ENCODE results near the gene NPAS3. TPM values are rescaled to one million over a fixed set of nuclear protein-coding genes. Genes with fewer than 3 reads are reported as not detected.

The NPAS3 gene
- total and polyA plus RNA-seq, 2 of the 13 experiments (the other 11 are each of a cell fraction or from before 2014, with no cell fraction given): not detected

DNA sequence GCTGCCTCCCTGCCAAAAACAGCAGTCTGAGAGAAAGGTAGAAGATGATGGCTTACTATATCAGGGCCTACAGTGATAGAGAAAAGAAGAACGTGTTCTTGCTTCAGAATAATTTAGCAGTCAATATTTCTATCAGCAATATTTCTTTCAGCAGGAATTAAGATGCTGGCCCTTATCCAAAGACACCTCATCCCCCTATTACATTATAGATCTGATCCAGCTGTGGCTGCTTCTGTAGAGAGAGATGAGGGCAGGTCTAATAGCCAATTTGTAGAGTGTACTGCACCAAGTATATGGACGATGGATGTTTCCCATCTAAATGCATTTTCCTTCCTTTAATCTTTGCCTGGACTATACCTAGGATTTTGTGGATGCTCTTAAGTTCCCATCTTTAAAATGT lies 451.7 kb downstream of the NPAS3 start:
- Histone ChIP-seq H3K4me3 (replicated peaks in 1 of 3; ENCODE audit: insufficient read depth in 1 of 3, low read depth in 2 of 3, low read length in 3 of 3) (no peak overlapping the region), H3K79me2 (ENCODE audit: insufficient read depth, low read length) (no peaks in the 10 kb centered on the region), H3K36me3 (replicated peaks in 1 of 2; ENCODE audit: control insufficient read depth in 1 of 2, insufficient read depth in 2 of 2, low read length in 2 of 2) (no peaks in the 10 kb centered on the region), H3K27me3 (ENCODE audit: control insufficient read depth in 1 of 2, insufficient read depth in 2 of 2, low read length in 2 of 2) (no peaks in the 10 kb centered on the region), H3K9me3 (ENCODE audit: low read length) (no peaks in the 10 kb centered on the region), H3K9ac (ENCODE audit: insufficient read depth, low read depth, low read length) (no peak overlapping the region), H3K4me2 (ENCODE audit: low read depth, low read length) (no peak overlapping the region), H3K27ac (ENCODE audit: extremely low read length, insufficient read depth, low read length) (no peak overlapping the region), H2AFZ (ENCODE audit: low read length) (no peak overlapping the region), H3K4me1 (ENCODE audit: insufficient read depth, low read length) (no peaks in the 10 kb centered on the region), H4K20me1 (ENCODE audit: insufficient read depth, low read length) (no peaks in the 10 kb centered on the region)
- DNase-seq (ENCODE audit: low spot score) (no peak), FAIRE-seq (no peak), ATAC-seq (no peak)
- no TSS peak for BruUV-seq (replicated peaks)
- CTCF ChIA-PET (ENCODE audit: low intra/inter-chr PET ratio, low total read pairs): no interaction called here
- TF ChIP-seq ZBTB4 (CRISPR knock-in tag; IDR thresholded peaks at IDR 0.05; ENCODE audit: borderline replicate concordance): no peak
- no peak for TF ChIP-seq U2AF1 (optimal IDR thresholded peaks at IDR 0.05; ENCODE audit: low read depth, low read length)
- TF ChIP-seq TFAP4 (IDR thresholded peaks at IDR 0.05; ENCODE audit: borderline replicate concordance, low read depth): no peak
- no peak for TF ChIP-seq KLF6 (CRISPR knock-in tag; IDR thresholded peaks at IDR 0.05)
- TF ChIP-seq MEF2D (CRISPR knock-in tag; IDR thresholded peaks at IDR 0.05): no peak
- no peak for TF ChIP-seq ZNF724P (CRISPR knock-in tag; IDR thresholded peaks at IDR 0.05; ENCODE audit: borderline replicate concordance)
- TF ChIP-seq CREM (IDR thresholded peaks at IDR 0.05): no peak
- TF ChIP-seq CREM (CRISPR knock-in tag; IDR thresholded peaks at IDR 0.05): no peak
- TF ChIP-seq, protein P1, sequence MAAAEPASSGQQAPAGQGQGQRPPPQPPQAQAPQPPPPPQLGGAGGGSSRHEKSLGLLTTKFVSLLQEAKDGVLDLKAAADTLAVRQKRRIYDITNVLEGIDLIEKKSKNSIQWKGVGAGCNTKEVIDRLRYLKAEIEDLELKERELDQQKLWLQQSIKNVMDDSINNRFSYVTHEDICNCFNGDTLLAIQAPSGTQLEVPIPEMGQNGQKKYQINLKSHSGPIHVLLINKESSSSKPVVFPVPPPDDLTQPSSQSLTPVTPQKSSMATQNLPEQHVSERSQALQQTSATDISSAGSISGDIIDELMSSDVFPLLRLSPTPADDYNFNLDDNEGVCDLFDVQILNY (CRISPR knock-in tag; conservative IDR thresholded peaks at IDR 0.05): no peak
- no peak for TF ChIP-seq ZNF350 (CRISPR knock-in tag; IDR thresholded peaks at IDR 0.05; ENCODE audit: borderline replicate concordance, low read depth)
- no peak for TF ChIP-seq ZBTB42 (CRISPR knock-in tag; IDR thresholded peaks at IDR 0.05)
- TF ChIP-seq, protein P2, sequence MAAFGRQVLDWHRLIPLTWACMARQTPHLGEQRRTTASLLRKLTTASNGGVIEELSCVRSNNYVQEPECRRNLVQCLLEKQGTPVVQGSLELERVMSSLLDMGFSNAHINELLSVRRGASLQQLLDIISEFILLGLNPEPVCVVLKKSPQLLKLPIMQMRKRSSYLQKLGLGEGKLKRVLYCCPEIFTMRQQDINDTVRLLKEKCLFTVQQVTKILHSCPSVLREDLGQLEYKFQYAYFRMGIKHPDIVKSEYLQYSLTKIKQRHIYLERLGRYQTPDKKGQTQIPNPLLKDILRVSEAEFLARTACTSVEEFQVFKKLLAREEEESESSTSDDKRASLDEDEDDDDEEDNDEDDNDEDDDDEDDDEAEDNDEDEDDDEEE (CRISPR knock-in tag; IDR thresholded peaks at IDR 0.05): no peak
- TF ChIP-seq PHF5A (CRISPR knock-in tag; IDR thresholded peaks at IDR 0.05; ENCODE audit: low read depth, unreplicated experiment): no peak
- POLR2A ChIA-PET: no interaction called here
- 2% methylated on average over 2 of the region's 2 CpGs for WGBS (ENCODE audit: low lambda C conversion rate)
- in situ Hi-C loops (cut with HindIII; ENCODE audit: extremely low pct_ligation_motif_present, low pct_unique_long_range_greater_than_20kb) (no loop called here), intact Hi-C loops (cut with micrococcal nuclease; ENCODE audit: unreplicated experiment) (no loop called here)

All from HepG2 (cell line).